Cardiac septum (tissue), 1 donor: Measurements from ENCODE around the gene GDF9. TPM values are rescaled to one million over a fixed set of nuclear protein-coding genes. Genes with fewer than 3 reads are reported as not detected.

Experiments used
- DNase-seq: peaks from one replicate; pipeline ENCODE4 v3.0.0-alpha.2; 2020; ENCODE audit warnings: low spot score
- intact Hi-C: fragments of 100-400 bp; cut with DNase I; formaldehyde crosslinking; loops from one replicate; pipeline ENCODE4 v1.14.0; 2022
- total RNA-seq: library from RNA; stranded (reverse); fragmentation: NEBNext Ultra II Directional; extraction: Animal tissue kit (Norgen Biotek cat#: 25700); gene quantifications from one replicate; pipeline ENCODE4 v1.2.1, GENCODE V29; 2021
- donor health status: DM: no; HTN: no; CAD: no.

Gene GDF9
- total RNA-seq, 1 donor from 2014 or later: 0.43 TPM

DNA sequence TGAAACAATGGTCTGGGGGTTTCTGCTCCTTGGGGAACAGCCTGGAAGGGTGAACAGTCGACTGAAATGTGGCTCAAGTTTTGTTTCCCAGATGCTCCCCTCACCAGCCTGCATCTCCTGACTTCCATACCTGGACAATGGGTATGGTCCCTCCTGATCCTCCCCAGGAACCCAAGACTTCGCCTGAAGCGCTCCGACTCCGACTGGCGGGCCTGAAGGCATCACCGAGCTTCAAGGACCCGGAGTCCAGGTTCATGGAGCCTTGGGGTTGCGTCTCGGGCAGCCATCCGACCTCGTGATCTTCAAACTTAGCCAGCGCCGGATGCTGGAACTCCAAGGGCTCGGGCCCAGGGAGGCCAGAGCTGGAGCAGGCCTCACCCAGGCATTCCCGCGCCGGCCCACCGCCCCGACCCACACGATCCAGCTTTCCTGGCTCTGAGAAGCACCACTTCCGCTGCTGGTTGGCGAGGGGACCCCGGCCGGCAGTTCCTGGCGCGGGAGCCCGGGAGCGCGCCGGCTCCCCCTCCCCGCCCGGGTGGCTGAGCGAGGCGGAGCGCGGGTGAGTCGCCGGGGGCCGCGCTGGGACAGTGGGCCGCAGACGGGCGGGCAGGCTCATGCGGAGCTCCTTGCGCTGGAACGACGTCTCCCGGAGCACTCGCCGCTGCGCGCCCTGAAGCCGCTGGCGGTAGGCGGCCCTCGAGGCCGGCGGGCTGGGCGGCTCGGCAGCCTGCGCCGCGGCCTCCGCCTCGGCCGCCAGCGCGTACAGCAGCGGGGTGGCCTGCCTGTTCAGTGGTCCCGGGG is 41.0 kb downstream of the GDF9 start:
- no peak for DNase-seq

DNA sequence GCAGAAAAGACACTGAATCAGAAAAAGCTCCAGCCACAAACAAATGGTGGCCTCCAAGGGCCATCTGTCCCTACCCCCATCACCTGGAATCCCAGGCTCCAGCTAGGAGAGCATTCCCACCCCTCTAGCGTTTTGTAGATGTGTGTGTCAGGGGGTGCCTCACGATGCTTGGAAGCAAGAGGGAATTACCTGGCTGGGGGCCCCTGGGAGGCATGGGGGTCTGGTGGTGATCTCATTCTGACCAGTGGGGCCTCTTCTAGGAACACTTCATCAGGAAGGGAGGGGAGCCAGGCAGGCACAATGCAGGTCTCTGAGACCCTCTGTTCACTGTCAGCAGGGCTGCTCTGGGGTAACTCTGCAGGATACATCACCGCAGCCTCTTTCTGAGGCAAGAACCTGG is 41.8 kb downstream of the GDF9 start:
- intact Hi-C loops: loop anchor here (5.0 kb wide), 3 partner anchors 47 to 437 kb away; partner anchors contain the start of gene SEPTIN8
- DNase-seq: no peak

More for the DNA sequence above, 41.0 kb downstream of the GDF9 start:
- intact Hi-C loops: loop anchor here (5.0 kb wide), 1 partner anchor 137 kb away; the partner anchor contains the start of gene AFF4

DNA sequence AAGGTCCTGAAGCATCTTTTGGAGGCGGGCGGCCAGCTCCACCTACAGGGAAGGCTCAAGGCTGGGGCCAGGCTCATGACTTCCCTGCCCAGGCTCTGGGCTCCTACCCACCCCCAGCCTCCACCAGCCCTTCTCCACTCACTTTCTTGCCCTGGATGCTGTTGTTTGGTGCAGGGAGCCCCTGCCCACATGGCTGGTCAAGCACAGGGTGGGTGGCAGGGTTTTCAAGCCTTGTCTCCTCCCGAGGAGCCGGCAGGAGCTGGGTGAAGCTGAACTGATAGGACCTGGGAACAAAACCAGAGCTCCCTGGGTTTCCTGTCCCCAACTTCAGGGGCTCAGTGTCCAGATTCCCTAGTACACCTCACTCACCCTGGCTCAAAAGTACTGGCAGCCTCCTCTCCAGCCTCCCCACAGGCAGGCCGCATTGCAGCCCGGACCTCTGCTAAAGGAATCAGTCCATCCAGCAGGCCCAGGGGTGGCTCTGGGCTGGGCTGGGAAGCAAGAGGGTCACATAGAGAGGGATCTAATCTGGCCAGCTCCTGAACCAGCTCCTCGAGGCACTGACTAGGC is 42.7 kb downstream of the GDF9 start:
- DNase-seq: no peak
- intact Hi-C loops: loop anchor here (5.0 kb wide), 3 partner anchors 46 to 436 kb away; partner anchors contain the start of gene SEPTIN8

GRCh38 chr5:132822650-132823480 is 43.4 kb downstream of the GDF9 start:
- DNase-seq: no peak
- intact Hi-C loops: loop anchor here (5.0 kb wide), 3 partner anchors 46 to 436 kb away; partner anchors contain the start of gene SEPTIN8

- intact Hi-C loops: loop anchor here (2.0 to 5.0 kb wide), 4 partner anchors 44 to 434 kb away; partner anchors contain the start of gene SEPTIN8
- no peak for DNase-seq
Observed at GRCh38 chr5:132821791-132822190, 44.5 kb downstream of the GDF9 start.

DNA sequence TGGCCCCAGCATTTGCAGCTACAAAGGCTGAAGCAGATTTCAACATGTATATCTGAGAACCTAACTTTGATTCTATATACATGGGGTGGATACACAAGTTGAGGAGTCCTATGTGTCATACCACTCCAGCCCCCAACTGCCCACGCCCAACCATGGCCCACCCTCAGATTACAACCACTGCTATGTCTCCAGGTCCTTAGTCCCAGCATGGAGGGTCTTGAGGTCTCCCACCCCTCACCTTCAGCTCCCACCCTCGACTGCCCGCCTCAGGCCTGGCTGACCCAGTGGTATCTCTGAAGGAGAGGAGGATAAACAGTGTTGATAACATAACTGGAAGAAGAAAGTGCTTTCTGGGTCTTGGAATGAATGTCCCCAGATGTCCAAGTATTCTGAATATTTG is 44.9 kb downstream of the GDF9 start:
- intact Hi-C loops: loop anchor here (2.0 to 5.0 kb wide), 4 partner anchors 44 to 434 kb away; partner anchors contain the start of gene SEPTIN8

GRCh38 chr5:132820162-132820754 is 46.0 kb downstream of the GDF9 start:
- intact Hi-C loops: loop anchor here (2.0 to 5.0 kb wide), 4 partner anchors 43 to 433 kb away; partner anchors contain the start of gene SEPTIN8
- DNase-seq: peak; percentile 92

More for the DNA sequence above, 44.9 kb downstream of the GDF9 start:
- no peak for DNase-seq

- intact Hi-C loops: no loop called here
Observed at GRCh38 chr5:132819468-132819867, 46.8 kb downstream of the GDF9 start.

DNA sequence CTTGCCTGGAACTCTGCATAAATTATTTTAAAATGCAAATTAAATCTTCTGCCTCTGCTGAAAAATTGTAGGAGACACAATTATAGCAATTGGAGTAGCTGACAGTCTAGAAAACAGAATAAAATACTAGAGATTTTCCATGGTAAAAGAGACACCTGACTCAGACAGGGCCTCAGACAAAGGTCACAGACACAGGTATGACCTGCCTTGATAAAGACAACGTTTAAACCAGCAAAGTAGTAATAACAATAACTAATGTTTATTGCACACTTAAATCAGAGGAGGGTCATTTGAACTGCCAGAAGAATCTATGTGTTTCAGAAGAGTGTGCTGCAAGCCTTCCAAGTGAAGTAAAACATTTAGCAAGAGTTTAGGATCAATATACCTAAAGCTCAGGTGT is 49.3 kb downstream of the GDF9 start:
- intact Hi-C loops: no loop called here
- no peak for DNase-seq

More at GRCh38 chr5:132819468-132819867, 46.8 kb downstream of the GDF9 start:
- no peak for DNase-seq

GRCh38 chr5:132816554-132816953 is 49.7 kb downstream of the GDF9 start:
- intact Hi-C loops: no loop called here
- DNase-seq: no peak

- intact Hi-C loops: no loop called here
- DNase-seq: no peak
Observed at GRCh38 chr5:132816083-132816482, 50.2 kb downstream of the GDF9 start.

DNA sequence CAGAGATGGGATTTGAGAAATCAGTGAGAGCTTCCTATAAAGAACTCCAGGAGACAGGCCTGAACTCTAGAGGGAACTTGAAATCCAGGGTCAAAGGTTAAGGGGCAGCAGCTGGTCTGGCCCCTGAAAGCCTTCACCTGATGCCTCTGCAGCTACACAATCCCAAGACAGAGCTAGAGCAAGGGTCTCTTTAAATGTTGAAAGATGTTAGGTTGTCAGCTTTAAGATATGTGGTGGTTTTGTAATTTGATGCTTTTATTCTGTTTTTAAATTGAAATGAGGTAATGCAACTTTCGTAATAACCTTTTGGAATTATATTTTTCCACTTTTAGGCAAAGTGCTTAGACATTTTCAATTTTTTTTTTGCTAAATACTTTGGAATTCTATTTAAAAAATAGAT is 50.8 kb downstream of the GDF9 start:
- DNase-seq: no peak
- intact Hi-C loops: no loop called here

DNA sequence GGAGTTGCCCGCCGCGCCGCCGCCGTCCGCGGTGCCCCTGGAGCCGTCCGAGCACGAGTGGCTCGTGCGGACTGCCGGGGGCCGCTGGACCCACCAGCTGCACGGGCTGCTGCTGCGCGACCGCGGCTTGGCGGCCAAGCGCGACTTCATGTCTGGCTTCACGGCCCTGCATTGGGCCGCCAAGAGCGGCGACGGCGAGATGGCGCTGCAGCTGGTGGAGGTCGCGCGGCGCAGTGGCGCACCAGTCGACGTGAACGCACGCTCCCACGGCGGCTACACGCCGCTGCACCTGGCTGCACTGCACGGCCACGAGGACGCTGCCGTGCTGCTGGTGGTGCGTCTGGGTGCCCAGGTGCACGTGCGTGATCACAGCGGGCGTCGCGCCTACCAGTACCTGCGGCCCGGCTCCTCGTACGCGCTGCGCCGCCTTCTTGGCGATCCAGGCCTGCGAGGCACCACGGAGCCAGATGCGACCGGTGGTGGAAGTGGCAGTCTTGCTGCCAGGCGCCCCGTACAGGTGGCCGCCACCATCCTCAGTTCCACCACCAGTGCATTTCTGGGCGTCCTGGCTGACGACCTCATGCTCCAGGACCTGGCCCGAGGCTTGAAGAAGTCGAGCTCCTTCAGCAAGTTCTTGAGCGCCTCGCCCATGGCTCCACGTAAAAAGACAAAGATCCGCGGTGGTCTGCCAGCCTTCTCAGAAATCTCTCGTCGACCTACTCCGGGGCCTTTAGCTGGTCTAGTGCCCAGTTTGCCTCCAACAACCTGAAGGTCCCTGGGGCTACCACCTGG is 51.6 kb downstream of the GDF9 start:
- no peak for DNase-seq
- intact Hi-C loops: no loop called here

DNA sequence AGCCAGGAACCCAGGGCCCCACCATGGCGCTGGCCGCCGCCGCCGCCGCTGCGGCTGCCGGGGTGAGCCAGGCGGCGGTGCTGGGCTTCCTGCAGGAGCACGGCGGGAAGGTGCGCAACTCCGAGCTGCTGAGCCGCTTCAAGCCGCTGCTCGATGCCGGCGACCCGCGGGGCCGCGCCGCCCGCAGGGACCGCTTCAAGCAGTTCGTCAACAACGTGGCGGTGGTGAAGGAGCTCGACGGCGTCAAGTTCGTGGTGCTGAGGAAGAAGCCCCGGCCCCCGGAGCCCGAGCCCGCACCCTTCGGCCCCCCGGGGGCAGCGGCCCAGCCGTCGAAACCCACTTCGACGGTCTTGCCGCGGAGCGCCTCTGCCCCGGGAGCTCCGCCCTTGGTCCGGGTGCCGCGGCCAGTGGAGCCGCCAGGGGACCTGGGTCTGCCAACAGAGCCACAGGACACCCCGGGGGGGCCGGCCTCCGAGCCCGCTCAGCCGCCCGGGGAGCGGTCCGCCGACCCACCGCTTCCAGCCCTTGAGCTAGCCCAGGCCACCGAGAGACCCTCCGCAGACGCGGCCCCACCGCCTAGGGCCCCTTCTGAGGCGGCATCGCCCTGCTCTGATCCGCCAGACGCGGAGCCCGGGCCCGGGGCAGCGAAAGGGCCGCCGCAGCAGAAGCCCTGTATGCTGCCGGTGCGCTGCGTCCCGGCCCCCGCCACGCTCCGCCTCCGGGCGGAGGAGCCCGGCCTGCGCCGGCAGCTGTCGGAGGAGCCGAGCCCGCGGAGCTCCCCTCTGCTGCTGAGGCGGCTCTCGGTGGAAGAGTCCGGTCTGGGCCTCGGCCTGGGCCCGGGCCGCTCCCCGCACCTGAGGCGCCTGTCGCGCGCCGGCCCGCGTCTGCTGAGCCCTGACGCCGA is 52.4 kb downstream of the GDF9 start:
- intact Hi-C loops: no loop called here
- no peak for DNase-seq

DNA sequence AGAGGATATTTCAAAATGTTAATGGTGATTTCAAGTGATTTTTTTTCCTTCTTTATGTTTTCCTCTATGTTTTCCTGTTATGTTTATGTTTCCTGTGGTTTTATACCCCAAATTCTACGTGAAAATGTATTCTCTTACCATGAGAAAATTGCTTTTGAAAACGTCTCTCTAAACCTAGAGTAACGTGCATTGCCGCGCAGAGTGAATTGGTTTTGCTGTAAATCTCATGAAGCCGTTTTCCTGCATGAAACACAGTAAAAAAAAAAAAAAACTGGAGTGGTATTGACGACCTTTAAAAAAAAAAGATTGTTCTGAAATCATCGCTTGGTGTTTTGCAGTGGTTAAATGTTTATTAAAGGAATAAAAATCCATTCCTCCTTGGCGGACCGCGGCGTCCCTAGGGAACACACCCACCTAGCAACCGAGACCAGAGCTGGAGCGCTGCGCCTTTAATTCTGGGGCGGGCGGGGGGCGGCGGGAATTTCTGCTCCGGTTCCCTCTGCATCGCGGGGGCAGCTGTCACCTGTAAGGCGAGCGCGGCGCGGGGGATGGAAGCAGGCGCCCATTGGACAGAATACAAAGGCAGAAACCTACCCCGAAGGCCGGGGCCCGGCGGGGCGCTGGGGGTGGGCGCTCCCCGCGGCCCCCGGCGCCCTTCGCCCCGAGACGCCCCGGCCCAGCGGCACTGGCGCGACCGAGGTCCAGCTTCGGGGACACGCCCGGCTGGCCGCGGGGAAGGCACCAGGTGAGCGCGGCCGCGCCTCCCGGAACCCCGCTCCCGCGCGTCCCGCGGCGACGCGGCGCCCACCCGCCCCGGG is 53.3 kb downstream of the GDF9 start, which contains the start of gene SOWAHA:
Gene SOWAHA, plus strand, starts transcription at position 522 of the 818 bp plus-strand sequence. CDS start 320 bp downstream, outside the sequence.
- intact Hi-C loops: no loop called here
- no peak for DNase-seq

GRCh38 chr5:132812123-132812765 is 54.0 kb downstream of the GDF9 start:
- no peak for DNase-seq
- intact Hi-C loops: no loop called here
